NOMO-1 (cell line): Measurements from ENCODE around the gene TFEC.
"Not testable (repeated sequence)": the region's sequence is repeated elsewhere in the genome, so short reads cannot be mapped to it uniquely, and the experiment has no call there.

Source experiments
- DNase-seq, 2 experiments: peaks; one replicate each; lab custom pipeline; 2025; ENCODE audit not compliant: unreplicated experiment in 2 of 2; lab: John Stamatoyannopoulos, UW

TFEC gene

DNA sequence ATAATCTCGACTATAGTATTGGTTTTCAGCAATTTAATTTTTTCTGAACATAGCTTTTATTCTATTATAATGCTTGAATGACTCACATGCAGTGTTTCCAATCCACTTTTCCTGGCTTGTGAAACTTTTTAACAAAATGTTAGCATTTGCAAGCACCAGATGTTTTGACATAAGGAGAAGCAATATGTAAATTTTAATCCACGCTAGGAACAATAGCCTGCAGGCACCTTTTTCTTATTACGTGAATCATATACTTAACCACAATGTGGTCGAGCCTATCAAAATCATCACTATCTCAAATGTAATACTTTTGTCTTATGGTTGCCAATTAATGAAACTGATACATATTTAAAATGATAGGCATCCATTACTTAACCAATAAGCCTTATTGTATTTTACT is 97.1 kb downstream of the TFEC start:
- no peak for DNase-seq

DNA sequence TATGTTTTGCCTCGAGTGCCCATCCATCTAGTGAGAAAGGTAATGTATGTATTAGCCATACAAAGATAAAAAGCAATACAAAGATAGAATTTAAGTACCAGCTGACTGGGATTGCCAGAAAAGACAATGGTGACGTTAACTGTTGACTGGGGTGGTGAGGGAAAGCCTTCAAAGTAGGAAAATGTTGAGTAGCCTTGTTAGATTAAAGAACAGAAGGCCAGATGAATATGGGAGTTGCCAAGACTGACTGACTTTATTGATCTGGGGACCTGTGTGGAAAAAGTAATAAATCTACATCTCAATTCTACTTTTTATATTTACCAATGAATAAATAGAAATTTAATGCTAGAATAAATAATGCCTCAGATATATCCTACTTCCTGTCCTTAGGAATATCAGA is 97.7 kb downstream of the TFEC start:
- DNase-seq: no peak

DNA sequence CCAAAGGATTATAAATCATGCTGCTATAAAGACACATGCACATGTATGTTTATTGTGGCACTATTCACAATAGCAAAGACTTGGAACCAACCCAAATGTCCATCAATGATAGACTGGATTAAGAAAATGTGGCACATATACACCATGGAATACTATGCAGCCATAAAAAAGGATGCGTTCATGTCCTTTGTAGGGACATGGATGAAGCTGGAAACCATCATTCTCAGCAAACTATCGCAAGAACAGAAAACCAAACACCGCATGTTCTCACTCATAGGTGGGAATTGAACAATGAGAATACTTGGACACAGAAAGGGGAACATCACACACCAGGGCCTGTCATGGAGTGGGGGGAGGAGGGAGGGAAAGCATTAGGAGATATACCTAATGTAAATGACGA is 100.4 kb downstream of the TFEC start:
- not testable (repeated sequence) for DNase-seq

DNA sequence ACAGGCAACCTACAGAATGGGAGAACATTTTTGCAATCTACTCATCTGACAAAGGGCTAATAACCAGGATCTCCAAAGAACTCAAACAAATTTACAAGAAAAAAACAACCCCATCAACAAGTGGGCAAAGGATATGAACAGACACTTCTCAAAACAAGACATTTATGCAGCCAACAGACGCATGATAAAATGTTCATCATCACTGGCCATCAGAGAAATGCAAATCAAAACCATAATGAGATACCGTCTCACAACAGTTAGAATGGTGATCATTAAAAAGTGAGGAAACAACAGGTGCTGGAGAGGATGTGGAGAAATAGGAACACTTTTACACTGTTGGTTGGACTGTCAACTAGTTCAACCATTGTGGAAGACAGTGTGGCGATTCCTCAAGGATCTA is 100.8 kb downstream of the TFEC start:
- not testable (repeated sequence) for DNase-seq

DNA sequence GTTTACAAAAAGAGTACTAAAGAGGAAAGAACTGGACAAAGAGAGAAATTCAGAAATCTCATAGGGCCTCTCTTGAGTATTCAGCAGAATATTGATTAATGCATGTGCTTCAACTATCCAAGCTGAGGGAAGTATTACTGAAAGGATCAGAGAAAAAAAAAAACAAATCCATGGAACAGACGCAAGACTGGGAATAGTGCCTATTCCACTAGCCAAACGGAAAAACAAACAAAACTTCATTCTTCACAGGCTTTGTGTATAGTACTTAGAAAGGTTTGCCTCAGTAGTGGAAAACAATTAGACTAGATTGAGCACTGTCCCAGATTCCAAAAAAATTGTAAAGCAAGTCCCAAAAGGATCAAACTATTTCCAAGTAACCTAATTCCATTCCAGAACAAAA is 106.2 kb downstream of the TFEC start:
- DNase-seq: no peak

DNA sequence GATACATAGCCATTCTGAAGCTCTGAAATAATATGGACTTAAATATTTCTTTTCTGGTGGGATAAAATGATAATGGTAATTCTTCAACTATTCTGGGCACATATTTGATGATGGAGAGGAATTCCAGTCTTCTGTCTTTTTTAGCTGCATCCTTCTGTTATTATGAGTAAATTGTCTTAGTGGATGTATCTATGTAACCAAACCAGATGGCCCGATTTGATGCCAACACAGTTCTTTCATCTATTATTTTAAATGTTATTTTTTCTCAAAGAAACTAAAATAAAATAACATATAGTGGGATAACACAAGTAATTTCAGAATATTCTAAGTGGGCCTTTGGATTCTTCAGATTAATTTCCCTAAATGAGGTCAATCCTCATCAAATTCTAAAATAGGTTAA is 110.2 kb downstream of the TFEC start:
- no peak for DNase-seq

DNA sequence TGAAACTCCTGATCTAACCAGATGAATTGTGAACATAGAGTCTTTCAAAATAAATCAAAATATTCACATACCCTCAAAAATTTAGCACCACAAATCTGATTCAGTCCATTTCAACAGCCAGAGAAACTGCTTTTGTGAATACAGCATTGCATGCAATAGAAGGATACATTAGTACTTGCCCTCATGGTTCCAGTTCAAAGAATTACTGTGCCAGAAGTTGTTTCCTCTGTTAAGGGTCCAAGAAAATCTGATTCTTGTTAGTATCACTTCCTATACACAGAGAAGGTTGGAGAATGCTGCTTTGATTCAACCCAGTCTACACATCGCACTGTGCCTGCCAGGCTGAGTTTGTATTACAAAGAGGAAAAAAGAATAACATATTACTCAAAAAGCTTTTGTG is 115.6 kb downstream of the TFEC start:
- no peak for DNase-seq

DNA sequence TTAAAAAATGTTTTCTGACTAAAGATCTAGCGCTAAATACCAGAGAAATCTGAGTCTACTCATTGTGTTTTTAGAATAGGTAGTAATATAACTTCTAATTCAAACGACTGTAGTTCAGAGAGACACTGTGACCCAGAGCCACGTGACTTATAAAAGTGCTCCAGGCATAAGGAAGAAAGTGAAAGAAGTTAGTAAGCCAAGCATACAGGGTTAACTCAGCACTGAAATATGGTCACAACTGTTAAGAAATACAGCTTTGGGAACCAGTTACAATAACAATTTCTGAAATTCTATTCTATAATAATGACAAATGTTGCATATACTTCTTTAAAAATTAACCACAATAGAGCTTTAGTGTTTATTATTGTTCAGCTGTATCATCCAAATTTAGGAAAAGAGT is 119.1 kb downstream of the TFEC start:
- DNase-seq: peak in 1 of 2 experiments; percentile 32

DNA sequence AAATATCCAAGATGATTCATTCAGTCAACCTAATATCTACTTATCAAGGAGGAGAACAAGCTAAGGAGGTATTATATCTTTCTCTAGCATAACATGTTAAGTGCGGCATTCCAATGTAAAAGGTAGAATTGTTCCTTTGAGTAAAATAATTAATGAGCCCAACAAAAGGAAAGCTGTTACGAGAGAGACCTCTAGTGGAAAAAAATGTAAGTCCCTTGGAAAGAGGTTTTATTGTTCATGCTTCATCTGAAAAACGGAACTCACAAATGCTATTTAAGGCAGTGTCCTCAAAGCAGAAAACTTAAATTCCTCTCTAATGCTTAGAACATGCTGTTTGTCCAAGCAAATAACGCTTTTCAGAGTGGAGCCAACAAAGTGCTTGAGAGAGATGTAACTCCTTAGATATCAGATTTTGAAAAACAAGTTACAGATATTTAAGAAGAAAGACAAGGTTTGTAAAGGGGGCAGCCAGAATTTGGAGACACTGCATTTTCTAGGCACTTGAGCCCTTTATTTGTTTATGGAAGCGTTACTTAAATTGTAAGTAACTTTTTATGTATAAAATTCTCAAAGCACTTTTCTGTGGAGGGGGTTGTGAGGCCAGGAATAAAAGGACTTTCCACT is 119.9 kb downstream of the TFEC start:
- DNase-seq: peak; percentile 5 to 55

DNA sequence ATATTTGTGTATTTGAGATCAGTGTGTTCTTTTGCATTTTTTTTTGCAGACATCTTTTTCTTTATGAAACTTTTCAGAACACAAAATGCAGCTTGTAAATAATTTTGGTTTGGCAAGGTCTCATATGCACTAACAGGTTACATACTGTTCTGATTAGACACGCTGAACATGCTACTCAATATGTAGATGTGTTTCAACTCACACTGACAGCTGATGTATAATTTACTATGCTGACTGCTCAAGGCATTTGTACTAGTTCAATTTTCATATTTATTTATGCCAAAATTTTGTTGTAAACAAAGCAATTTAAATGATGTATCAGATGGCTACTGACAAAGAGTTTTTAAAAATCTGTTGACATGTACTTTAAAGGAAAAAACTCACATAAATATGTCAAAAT is 123.8 kb downstream of the TFEC start:
- DNase-seq: no peak

DNA sequence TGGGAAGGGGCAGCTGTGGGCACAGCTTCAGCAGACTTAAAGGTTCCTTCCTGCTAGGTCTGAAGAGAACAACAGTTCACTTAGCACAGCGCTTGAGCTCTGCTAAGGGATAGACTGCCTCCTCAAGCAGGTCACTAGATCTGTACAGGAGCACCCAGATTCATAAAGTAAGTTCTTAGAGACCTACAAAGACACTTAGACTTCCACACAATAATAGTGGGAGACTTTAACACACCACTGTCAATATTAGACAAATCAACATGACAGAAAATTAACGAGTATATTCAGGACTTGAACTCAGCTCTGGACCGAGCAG is 140.9 kb downstream of the TFEC start:
- DNase-seq: no peak

DNA sequence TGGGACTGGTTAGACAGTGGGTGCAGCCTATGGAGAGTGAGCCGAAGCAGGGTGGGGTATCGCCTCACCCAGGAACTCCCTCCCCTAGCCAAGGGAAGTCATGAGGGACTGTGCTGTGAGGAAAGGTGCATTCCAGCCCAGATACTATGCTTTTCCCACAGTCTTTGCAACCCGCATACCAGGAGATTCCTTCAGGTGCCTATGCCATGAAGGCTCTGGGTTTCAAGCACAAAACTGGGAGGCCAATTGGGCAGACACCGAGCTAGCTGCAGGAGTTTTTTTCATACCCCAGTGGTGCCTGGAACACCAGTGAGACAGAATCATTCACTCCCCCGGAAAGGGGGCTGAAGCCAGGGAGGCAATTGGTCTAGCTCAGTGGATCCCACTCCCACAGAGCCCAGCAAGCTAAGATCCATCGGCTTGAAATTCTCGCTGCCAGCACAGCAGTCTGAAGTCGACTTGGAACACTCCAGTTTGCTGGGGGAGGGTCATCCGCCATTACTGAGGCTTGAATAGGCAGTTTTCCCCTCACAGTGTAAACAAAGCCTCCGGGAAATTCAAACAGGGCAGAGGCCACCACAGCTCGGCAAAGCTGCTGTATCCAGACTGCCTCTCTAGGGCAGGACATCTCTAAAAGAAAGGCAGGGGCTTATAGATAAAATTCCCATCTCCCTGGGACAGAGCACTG is 141.4 kb downstream of the TFEC start:
- DNase-seq: no peak

DNA sequence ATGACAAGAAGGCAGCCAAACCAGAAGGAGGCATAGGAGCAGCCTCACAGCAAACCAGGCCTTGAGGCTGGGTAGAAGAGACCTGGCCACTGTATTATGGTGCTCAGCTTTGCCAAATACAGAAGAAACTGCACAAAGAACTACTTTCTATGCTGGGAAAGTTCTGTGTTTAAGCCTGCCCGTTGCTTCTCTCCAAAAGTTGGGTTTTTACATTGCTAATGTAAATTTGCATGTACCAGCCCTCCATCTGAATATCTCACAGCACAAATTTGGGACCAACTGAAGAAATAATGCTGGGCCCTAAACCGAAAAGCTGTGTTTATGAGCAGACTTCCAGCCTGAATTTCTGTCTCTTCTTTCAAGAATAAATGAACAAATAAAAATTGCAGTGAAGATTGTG is 145.0 kb downstream of the TFEC start:
- DNase-seq: no peak
